ENCODE data around the gene STAB2.

DNA sequence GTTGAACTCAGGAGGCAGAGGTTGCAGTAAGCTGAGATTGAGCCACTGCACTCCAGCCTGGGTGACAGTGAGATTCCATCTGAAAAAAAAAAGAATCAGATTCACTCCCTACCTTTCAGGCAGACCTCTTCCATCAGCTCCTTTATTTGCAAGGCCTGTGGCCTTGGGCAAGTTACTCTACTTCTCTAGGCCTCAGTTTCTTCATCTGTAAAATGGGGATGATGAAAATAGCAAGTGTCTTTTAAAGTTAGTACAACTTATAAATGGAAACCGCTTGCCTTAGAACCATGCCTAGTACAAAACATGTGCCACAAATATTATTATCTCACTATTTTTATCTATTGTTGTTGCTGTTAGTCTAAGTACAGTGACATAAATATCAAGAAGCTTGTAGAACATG, 84.3 kb downstream of the STAB2 start:
- TF ChIP-seq, protein P1, sequence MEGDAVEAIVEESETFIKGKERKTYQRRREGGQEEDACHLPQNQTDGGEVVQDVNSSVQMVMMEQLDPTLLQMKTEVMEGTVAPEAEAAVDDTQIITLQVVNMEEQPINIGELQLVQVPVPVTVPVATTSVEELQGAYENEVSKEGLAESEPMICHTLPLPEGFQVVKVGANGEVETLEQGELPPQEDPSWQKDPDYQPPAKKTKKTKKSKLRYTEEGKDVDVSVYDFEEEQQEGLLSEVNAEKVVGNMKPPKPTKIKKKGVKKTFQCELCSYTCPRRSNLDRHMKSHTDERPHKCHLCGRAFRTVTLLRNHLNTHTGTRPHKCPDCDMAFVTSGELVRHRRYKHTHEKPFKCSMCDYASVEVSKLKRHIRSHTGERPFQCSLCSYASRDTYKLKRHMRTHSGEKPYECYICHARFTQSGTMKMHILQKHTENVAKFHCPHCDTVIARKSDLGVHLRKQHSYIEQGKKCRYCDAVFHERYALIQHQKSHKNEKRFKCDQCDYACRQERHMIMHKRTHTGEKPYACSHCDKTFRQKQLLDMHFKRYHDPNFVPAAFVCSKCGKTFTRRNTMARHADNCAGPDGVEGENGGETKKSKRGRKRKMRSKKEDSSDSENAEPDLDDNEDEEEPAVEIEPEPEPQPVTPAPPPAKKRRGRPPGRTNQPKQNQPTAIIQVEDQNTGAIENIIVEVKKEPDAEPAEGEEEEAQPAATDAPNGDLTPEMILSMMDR (IDR thresholded peaks at IDR 0.05), result no peak
- TF ChIP-seq POLR2A (IDR thresholded peaks at IDR 0.05), result no peak

Measured in thyroid gland (tissue), 4 donors.